GM19035 (cell line): Measurements from ENCODE around the gene PDE4D.
A peak's percentile ranks its signal among the peaks of the same experiment; 100 is the strongest.

Experiments used
- ATAC-seq: cut with Tn5 transposase; IDR thresholded peaks from one replicate; pipeline ENCODE4 v1.9.1; 2021; ENCODE audit not compliant: unreplicated experiment

PDE4D gene

GRCh38 chr5:59134471-59135163 is 758.9 kb downstream of the PDE4D start:
- ATAC-seq, result no peak

GRCh38 chr5:59133764-59134261 is 759.7 kb downstream of the PDE4D start:
- no peak for ATAC-seq

GRCh38 chr5:59132131-59132530 is 761.4 kb downstream of the PDE4D start:
- ATAC-seq, result no peak

GRCh38 chr5:59130431-59130830 is 763.1 kb downstream of the PDE4D start:
- no peak for ATAC-seq

GRCh38 chr5:59128646-59129290 is 764.8 kb downstream of the PDE4D start:
- no peak for ATAC-seq

- no peak for ATAC-seq
Measured at GRCh38 chr5:59126708-59127573, 766.6 kb downstream of the PDE4D start.

GRCh38 chr5:59126016-59126707 is 767.4 kb downstream of the PDE4D start:
- no peak for ATAC-seq

- ATAC-seq, result no peak
Measured at GRCh38 chr5:59125011-59125961, 768.2 kb downstream of the PDE4D start.

GRCh38 chr5:59123595-59124561 is 769.6 kb downstream of the PDE4D start:
- peak; percentile 49 for ATAC-seq

- no peak for ATAC-seq
Measured at GRCh38 chr5:59119480-59119879, 774.0 kb downstream of the PDE4D start.

GRCh38 chr5:59117320-59117719 is 776.2 kb downstream of the PDE4D start:
- no peak for ATAC-seq

GRCh38 chr5:59116231-59116865 is 777.2 kb downstream of the PDE4D start:
- ATAC-seq, result no peak

- ATAC-seq, result no peak
Measured at GRCh38 chr5:59115345-59115744, 778.2 kb downstream of the PDE4D start.

GRCh38 chr5:59109383-59109782 is 784.1 kb downstream of the PDE4D start:
- no peak for ATAC-seq

GRCh38 chr5:59107692-59108091 is 785.8 kb downstream of the PDE4D start:
- no peak for ATAC-seq

GRCh38 chr5:59104400-59105127 is 789.0 kb downstream of the PDE4D start:
- ATAC-seq, result no peak

GRCh38 chr5:59103303-59103702 is 790.2 kb downstream of the PDE4D start:
- ATAC-seq, result no peak

- ATAC-seq, result no peak
Measured at GRCh38 chr5:59102437-59102836, 791.1 kb downstream of the PDE4D start.
